ENCODE data around the gene SPEF2.

- no peak for TF ChIP-seq POLR2AphosphoS5 (IDR thresholded peaks at IDR 0.05; ENCODE audit: low read depth, low read length)
- TF ChIP-seq POLR2A (IDR thresholded peaks at IDR 0.05; ENCODE audit: low read depth, low read length) = no peak
Measured at GRCh38 chr5:35694481-35694880, 76.8 kb downstream of the SPEF2 start.

Data from GM12892 (cell line).